H9 (cell line): Measurements from ENCODE around the gene LRR1. TPM values are rescaled to one million over a fixed set of nuclear protein-coding genes. Genes with fewer than 3 reads are reported as not detected.

ENCODE experiments used
- DNase-seq: peaks from one replicate; pipeline ENCODE4 v3.0.0-alpha.2; 2017
- H2AFZ ChIP-seq: one replicate; pipeline ENCODE4 v1.6.1; 2013; ENCODE audit warnings: mild to moderate bottlenecking, low read length, control low read depth, moderate library complexity
- H2AK5ac ChIP-seq: 2 replicates; pipeline ENCODE4 v1.6.1; 2013; ENCODE audit warnings: low read length, control low read depth, mixed read lengths; ENCODE audit not compliant: insufficient read length
- H2BK120ac ChIP-seq: one replicate; pipeline ENCODE4 v1.6.1; 2013; ENCODE audit warnings: low read depth, mild to moderate bottlenecking, low read length, control low read depth, inconsistent platforms; ENCODE audit not compliant: poor library complexity, severe bottlenecking
- H2BK12ac ChIP-seq: 2 replicates; pipeline ENCODE4 v1.6.1; 2013; ENCODE audit warnings: low read length, control low read depth, mixed read lengths, low read depth; ENCODE audit not compliant: insufficient read length
- H2BK15ac ChIP-seq: 2 replicates; pipeline ENCODE4 v1.6.1; 2013; ENCODE audit warnings: low read depth, low read length, control low read depth
- H2BK20ac ChIP-seq: one replicate; pipeline ENCODE4 v1.6.1; 2013; ENCODE audit warnings: low read depth, mild to moderate bottlenecking, low read length, control low read depth, inconsistent platforms; ENCODE audit not compliant: poor library complexity, severe bottlenecking
- H2BK5ac ChIP-seq: 2 replicates; pipeline ENCODE4 v1.6.1; 2013; ENCODE audit warnings: low read length, control low read depth, mixed read lengths; ENCODE audit not compliant: insufficient read length
- H3K14ac ChIP-seq: 2 replicates; pipeline ENCODE4 v1.6.1; 2013; ENCODE audit warnings: low read length, control low read depth; ENCODE audit not compliant: insufficient read depth
- H3K18ac ChIP-seq: 2 replicates; pipeline ENCODE4 v1.6.1; 2013; ENCODE audit warnings: low read depth, mild to moderate bottlenecking, mixed read lengths, low read length, control low read depth; ENCODE audit not compliant: insufficient read length
- H3K23ac ChIP-seq: 2 replicates; pipeline ENCODE4 v1.6.1; 2013; ENCODE audit warnings: low read length, control low read depth, mixed read lengths, low read depth; ENCODE audit not compliant: insufficient read length
- H3K23me2 ChIP-seq: 2 replicates; pipeline ENCODE4 v1.6.1; 2013; ENCODE audit warnings: low read depth, mild to moderate bottlenecking, mixed read lengths, low read length, control low read depth; ENCODE audit not compliant: insufficient read length, poor library complexity, severe bottlenecking
- H3K27ac ChIP-seq: 2 replicates; pipeline ENCODE4 v1.5.1; 2013; ENCODE audit warnings: low read length, control low read depth, mixed read lengths, low read depth; ENCODE audit not compliant: insufficient read length
- H3K27me3 ChIP-seq: 2 replicates; pipeline ENCODE4 v1.6.1; 2013; ENCODE audit warnings: low read length, control low read depth, inconsistent platforms; ENCODE audit not compliant: insufficient read depth
- H3K4ac ChIP-seq: 2 replicates; pipeline ENCODE4 v1.6.1; 2013; ENCODE audit warnings: low read depth, mild to moderate bottlenecking, control low read depth, inconsistent platforms, low read length, moderate library complexity
- H3K4me1 ChIP-seq: 2 replicates; pipeline ENCODE4 v1.6.1; 2013; ENCODE audit warnings: low read length, control low read depth, inconsistent platforms; ENCODE audit not compliant: insufficient read depth
- H3K4me2 ChIP-seq: 2 replicates; pipeline ENCODE4 v1.6.1; 2013; ENCODE audit warnings: low read length, control low read depth, mixed read lengths; ENCODE audit not compliant: insufficient read length, insufficient read depth
- H3K56ac ChIP-seq: 2 replicates; pipeline ENCODE4 v1.6.1; 2013; ENCODE audit warnings: low read depth, mild to moderate bottlenecking, mixed read lengths, low read length, control low read depth; ENCODE audit not compliant: insufficient read length
- H3K79me1 ChIP-seq: 2 replicates; pipeline ENCODE4 v1.6.1; 2013; ENCODE audit warnings: low read depth, mild to moderate bottlenecking, moderate library complexity, low read length, control low read depth, inconsistent platforms; ENCODE audit not compliant: insufficient read depth, poor library complexity, severe bottlenecking
- H3K79me2 ChIP-seq: 2 replicates; pipeline ENCODE4 v1.6.1; 2013; ENCODE audit warnings: low read length, control low read depth, inconsistent platforms; ENCODE audit not compliant: insufficient read depth
- H3K9ac ChIP-seq: 2 replicates; pipeline ENCODE4 v1.6.1; 2013; ENCODE audit warnings: low read length, control low read depth, mixed read lengths; ENCODE audit not compliant: insufficient read length; ENCODE audit errors: extremely low read depth
- H3K9me3 ChIP-seq: one replicate; pipeline ENCODE4 v1.6.1; 2013; ENCODE audit warnings: low read depth, low read length, inconsistent platforms; ENCODE audit not compliant: control insufficient read depth
- H3T11ph ChIP-seq: one replicate; pipeline ENCODE4 v1.6.1; 2013; ENCODE audit warnings: mild to moderate bottlenecking, low read length, control low read depth, inconsistent platforms
- H4K20me1 ChIP-seq: one replicate; pipeline ENCODE4 v1.6.1; 2013; ENCODE audit not compliant: control insufficient read depth, insufficient read length, insufficient read depth
- H4K5ac ChIP-seq: 2 replicates; pipeline ENCODE4 v1.6.1; 2013; ENCODE audit warnings: low read depth, mild to moderate bottlenecking, mixed read lengths, low read length, control low read depth; ENCODE audit not compliant: insufficient read length
- H4K8ac ChIP-seq: replicated peaks from 2 replicates; pipeline ENCODE4 v1.6.1; 2013; ENCODE audit warnings: low read length, control low read depth, mixed read lengths, low read depth; ENCODE audit not compliant: insufficient read length
- H4K91ac ChIP-seq: 2 replicates; pipeline ENCODE4 v1.6.1; 2013; ENCODE audit warnings: low read depth, mild to moderate bottlenecking, moderate library complexity, mixed read lengths, low read length, control low read depth; ENCODE audit not compliant: insufficient read length
- H3K27ac Mint-ChIP-seq, 3 experiments: 2 replicates in 2 of 3; 3 replicates in 1 of 3; pipeline ENCODE4 v1.8.0; 2020 to 2021; ENCODE audit warnings: mixed read lengths in 3 of 3, mild to moderate bottlenecking in 1 of 3, moderate library complexity in 1 of 3
- H3K27me3 Mint-ChIP-seq: 2 replicates; pipeline ENCODE4 v1.8.0; 2021; ENCODE audit warnings: low read depth, mild to moderate bottlenecking, moderate library complexity, mixed read lengths
- H3K36me3 Mint-ChIP-seq, 3 experiments: 2 replicates in 2 of 3; 3 replicates in 1 of 3; pipeline ENCODE4 v1.8.0; 2020 to 2021; ENCODE audit warnings: low read depth in 3 of 3, mixed read lengths in 3 of 3; ENCODE audit not compliant: insufficient read depth in 1 of 3
- H3K4me1 Mint-ChIP-seq, 2 experiments: 2 replicates each; pipeline ENCODE4 v1.8.0; 2020; ENCODE audit warnings: mixed read lengths in 2 of 2
- H3K4me3 Mint-ChIP-seq, 2 experiments: 2 replicates in 1 of 2; 3 replicates in 1 of 2; pipeline ENCODE4 v1.8.0; 2020 to 2021; ENCODE audit warnings: mild to moderate bottlenecking in 2 of 2, mixed read lengths in 2 of 2, moderate library complexity in 1 of 2
- H3K9me3 Mint-ChIP-seq, 2 experiments: 2 replicates in 1 of 2; 3 replicates in 1 of 2; pipeline ENCODE4 v1.8.0; 2020; ENCODE audit warnings: mild to moderate bottlenecking in 2 of 2, mixed read lengths in 2 of 2, moderate library complexity in 1 of 2
- CTCF ChIP-seq: fragments of 200-600 bp; sonication (generic); conservative IDR thresholded peaks from 3 replicates; pipeline ENCODE4 v1.8.0; 2021; ENCODE audit warnings: antibody characterized with exemption, mild to moderate bottlenecking
- WGBS: extraction: QIAGEN DNeasy Blood & Tissue Kit; methylation state at CpG from one replicate; pipeline ENCODE4 v1.1.7; 2013; ENCODE audit warnings: missing lambda C conversion rate, low lambda C conversion rate, mixed read lengths; ENCODE audit not compliant: insufficient read length; ENCODE audit errors: extremely low coverage; 5-methylcytosine and 5-hydroxymethylcytosine counted together
- total RNA-seq: library from RNA; stranded (reverse); gene quantifications from 2 replicates; pipeline ENCODE4 v1.2.1, GENCODE V29; 2021

LRR1 gene
- total RNA-seq, 1 experiment from 2014 or later, result 38.6 TPM

- no CpG with 5 or more reads among the region's 6 CpGs for WGBS
- Histone ChIP-seq H3K27ac (no peak overlapping the region), H3K56ac (no peak overlapping the region), H3K9me3 (no peaks in the 10 kb centered on the region), H2BK5ac (no peak overlapping the region), H3T11ph (no peak overlapping the region), H3K23ac (no peak overlapping the region), H3K23me2 (peaks cover 12% of the 10 kb centered on the region), H2BK20ac (no peak overlapping the region), H2AFZ (no peak overlapping the region), H4K91ac (no peak overlapping the region), H2BK15ac (no peak overlapping the region), H2BK120ac (no peak overlapping the region), H4K5ac (no peak overlapping the region), H3K79me2 (peaks cover 11% of the 10 kb centered on the region; the same call in 1 of the 2 replicates), H3K14ac (no peak overlapping the region), H2AK5ac (no peak overlapping the region), H4K20me1 (no peaks in the 10 kb centered on the region), H3K27me3 (no peaks in the 10 kb centered on the region), H3K18ac (no peak overlapping the region), H3K9ac (no peak overlapping the region), H3K79me1 (no peaks in the 10 kb centered on the region), H3K4ac (no peak overlapping the region), H3K4me2 (no peak overlapping the region), H2BK12ac (no peak overlapping the region), H3K4me1 (peaks cover 4% of the 10 kb centered on the region; the same call in 1 of the 2 replicates), H4K8ac (no peak overlapping the region)
- Mint-ChIP-seq H3K9me3 (no peaks in the 10 kb centered on the region), H3K4me3 (0 out of 5 replicates have a peak overlapping the region, but pooled peaks of 1 of the 2 experiments have one; percentile 23), H3K27me3 (no peaks in the 10 kb centered on the region), H3K4me1 (peaks cover 15 to 18% of the 10 kb centered on the region in 2 experiments), H3K36me3 (peaks cover 8 to 40% (median 12%) of the 10 kb centered on the region in 3 experiments), H3K27ac (no peak overlapping the region)
- DNase-seq, result no peak
- TF ChIP-seq CTCF, result no peak
Measured at GRCh38 chr14:49623941-49624839, 25.4 kb downstream of the LRR1 start.
